NCI-H1105 (cell line): Measurements from ENCODE around the gene GATA2.

Source experiments
- DNase-seq: peaks from one replicate; lab custom pipeline; 2025; lab: John Stamatoyannopoulos, UW

GATA2 gene

DNA sequence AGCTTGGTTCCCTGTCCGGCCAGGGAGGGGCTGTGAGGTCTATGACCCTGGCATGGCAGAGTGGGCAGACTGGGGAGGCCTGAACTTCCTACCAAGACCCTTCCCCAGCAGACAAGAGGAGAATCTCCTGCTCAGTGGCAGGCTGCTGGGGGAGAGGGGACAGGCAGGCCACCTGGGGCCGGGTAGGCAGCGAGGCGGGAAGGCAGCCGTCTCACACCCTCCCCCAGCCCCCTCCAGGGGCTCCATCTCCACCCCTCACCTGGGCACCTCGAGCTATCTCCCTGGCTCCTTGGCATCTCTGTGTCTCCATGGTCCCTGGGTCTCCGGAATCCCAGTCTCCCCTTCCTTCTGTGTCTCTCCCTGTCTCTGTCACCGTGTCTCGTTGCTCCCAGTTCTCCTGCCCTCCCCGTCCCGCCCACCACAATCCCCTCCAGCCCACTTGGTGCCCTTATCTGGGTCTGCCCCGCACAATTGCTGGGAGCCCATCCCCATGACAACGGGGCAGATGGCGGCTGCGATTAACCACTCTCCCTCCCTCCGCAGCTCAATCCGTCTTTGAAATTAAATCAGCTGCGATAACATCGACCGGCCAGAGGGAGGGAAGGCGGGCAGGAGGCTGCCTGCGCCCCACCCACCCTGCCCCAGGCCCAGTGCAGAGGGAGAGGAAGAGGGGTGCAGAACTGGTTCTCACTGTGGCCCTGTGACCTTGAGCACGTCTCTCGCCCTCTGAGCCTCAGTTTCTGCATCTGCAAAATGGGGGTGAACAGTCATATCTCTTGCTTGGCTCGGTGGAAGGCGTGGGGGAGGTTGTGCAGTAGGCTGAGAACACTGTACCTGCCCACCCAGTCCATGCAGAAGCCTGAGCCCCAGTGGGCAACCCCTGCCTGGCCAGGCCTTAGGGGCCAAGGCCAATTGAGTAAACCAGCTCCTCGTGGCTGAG is 36.0 kb downstream of the GATA2 start:
- no peak for DNase-seq

DNA sequence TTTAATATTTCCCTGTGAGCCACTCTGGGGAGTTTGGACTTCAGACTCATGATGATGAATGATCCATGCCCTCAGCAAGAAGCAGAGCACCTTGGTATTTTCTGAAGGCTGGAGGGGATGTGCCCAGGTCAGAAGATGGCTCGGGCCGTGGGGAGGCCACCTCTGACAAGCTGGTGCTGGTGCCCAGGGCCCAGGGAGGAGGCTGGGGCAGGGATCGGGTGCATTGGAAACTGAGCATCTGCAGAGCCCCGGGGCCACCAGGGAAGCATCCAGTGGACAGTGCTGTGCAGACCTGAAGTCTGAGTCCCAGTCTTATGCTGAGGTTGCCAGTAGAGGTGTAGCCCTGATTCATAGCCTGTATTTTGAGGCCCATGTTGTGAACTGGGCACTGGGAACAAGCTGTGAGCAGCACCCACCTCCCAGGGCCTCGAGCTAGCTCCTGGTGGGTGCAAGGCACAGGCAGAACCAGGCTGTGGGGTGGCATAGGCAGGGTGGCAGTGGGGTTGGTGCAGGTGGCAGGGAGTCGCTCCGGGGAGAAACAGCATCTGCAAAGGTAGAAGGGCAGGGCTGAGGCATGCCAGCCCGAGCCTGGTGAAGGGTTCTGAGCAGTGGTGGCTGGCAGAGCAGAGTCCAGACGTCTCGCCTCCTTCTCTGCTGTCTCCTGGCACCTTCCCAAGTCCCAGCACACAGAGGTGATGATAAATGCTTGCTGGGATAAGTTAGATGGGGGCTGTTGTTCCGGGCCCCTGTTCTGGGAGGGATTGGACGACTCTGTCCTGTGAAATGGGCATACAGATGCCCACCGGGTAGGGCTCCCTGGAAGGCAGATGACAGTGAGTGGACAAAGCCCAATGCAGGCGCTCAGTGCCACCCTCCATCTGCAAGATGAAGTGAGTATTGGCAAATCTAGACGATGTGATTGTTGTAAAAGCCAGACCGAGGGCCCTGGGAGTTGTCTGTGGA is 36.9 kb downstream of the GATA2 start:
- no peak for DNase-seq

DNA sequence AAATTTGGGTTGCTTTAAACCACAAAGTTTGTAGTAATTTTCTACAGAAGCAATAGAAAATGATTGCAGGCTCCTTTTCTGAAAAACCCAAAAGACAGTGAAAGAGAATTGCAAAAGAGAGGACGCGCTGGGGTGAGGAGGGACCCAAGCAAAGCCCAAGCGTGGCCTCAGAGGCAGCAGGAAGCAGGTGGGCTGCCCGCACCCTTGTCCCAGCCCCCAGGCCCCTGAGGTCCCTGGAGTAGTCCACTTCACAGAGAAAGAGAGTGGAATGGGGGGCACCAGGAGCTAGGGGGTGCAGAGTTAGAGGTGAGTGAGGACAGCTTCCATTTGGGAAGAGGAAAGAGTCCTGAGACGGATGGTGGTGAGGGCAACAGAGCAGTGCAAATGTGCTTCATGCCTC is 37.9 kb downstream of the GATA2 start:
- DNase-seq = no peak

DNA sequence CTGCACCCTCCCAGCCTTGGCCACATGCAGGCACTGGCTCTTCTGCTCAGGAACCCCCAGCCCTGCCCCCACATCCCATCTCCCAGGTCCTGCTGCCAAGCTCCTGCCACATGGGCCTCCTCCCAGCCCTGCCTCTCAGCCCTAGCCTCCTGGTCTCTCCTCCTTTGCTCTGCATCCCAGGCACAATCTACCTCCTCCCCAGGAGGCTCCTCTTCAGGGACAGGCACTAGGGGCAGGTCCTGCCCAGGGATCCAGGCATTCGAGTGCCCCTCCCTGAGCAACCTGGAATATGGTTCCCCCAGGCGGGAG is 38.7 kb downstream of the GATA2 start:
- DNase-seq = no peak

DNA sequence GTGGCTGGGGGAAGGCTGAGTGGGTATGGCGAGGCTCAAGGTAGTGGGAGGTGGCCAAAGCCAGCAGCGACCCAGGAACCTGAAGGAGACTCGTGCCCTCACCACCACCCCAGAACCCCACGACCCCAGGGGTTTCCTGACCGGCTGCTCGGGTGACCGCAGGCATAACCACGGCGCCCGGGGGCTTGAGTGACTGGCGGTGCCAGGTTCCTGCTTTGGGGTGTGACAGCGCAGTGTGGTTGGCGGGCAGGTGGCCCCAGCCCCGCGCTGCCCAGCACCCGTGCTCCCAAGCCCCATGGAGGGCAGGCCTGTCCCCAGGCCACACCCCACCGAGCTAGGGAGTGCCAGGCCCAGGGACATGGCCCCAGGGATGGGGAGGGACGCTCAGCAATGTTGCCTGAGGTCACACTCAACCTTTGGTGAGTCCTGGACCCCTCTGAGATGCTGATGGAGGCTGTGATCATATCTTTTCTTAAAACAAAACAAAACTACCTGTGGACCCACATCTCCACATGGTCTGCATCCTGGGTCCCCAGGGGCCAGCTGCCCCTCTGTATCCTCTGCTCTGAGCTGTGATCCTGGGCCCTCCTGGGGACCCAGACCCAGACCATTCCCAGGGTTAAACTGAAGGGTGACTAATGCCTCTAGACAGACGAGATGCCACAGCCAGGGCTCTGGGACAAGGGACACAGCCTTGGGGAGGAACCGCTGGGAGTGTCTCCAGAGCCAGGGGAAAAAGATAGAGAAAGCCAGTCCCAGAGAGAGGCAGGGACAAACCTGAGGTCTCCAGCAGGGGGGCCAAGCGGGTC is 39.3 kb downstream of the GATA2 start:
- no peak for DNase-seq

DNA sequence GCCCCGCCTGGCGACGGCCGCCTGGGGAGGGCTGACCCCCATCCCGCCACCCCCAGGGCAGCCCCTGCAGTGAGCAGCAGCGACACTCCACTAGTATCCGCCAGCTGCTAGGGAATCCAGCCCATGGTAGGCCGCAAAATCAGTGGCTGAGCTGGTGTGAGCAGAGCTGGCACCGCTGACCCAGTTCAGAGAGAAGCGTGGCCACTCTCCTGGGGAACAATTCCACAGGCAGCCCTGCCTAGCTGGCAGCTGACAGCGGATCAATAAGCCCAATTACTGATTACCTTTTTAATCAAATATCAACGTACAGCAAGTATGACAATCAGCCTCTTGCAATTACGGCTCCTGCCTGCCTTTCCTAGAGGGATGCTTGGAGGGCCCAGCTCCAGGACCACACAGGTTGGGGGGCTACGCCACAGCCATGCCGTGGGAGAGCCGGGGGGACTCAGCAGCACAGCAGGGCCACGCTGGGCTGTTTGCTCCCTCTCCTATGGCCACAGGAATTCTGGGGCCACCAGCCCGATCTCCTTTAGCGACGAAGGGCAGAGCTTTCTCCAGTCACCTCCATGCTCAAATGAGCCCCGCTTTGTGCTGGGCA is 40.2 kb downstream of the GATA2 start:
- DNase-seq = no peak

DNA sequence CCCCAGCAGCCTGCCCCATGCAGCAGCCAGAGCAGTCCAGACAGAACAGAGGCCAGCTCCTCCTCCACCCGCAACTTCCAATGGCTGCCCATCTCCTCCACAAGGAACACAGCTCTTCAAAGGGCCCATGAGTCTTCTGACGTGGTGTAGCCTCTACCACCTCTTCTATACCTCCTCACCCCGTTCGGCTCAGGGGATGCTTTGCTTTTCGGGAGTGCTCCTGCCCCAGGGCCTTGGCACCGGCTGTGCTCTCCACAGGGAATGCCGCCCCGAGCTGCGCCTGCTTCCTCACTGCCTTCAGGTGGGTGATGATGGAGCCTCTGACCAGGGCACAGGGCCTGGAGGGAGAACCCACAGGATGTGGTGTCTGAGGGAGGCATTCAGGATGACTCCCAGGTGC is 40.9 kb downstream of the GATA2 start:
- DNase-seq = no peak

DNA sequence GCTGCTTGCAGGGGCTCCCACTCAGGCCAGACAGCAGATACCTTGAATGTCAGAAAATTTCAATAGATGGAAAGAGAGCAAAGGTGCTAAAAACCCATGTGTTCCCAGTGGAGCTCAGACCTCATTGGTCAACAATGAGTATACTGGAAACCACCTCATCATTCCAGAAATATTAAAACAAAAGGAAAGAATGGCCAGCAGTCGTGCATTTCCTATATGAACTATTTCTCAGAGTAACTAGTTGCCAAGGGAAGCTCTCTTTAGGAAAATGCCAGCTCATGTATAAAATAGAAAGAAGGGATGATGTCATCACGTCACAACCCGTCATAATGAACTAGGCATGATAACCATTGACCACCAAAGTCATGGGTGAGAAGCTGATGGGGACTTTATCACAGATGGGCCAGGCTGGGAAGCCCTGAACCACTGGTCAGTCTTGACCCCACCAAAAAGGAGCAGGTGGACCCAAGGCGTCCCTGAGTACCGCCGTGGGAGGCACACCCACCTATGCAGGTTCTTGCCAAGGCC is 43.8 kb downstream of the GATA2 start:
- DNase-seq = no peak

DNA sequence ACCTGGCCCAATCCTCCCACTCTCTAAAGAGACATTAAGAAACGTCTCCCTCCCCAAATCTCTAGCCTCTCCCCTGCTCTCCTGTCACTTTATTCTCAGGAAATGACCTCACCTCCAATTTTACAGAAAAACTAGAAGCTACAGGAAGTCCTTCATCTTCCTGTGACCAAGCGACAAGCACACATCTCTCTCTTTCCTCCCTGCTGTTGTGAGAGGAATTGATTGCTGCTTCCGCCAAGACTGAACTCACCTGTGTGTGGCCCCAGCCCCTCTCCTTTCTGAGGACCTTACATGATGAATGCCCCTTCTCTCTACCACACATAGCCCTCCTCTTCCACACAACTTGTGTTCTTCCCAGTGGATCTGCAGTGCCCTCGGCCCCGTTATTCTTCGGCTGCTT is 44.5 kb downstream of the GATA2 start:
- no peak for DNase-seq

DNA sequence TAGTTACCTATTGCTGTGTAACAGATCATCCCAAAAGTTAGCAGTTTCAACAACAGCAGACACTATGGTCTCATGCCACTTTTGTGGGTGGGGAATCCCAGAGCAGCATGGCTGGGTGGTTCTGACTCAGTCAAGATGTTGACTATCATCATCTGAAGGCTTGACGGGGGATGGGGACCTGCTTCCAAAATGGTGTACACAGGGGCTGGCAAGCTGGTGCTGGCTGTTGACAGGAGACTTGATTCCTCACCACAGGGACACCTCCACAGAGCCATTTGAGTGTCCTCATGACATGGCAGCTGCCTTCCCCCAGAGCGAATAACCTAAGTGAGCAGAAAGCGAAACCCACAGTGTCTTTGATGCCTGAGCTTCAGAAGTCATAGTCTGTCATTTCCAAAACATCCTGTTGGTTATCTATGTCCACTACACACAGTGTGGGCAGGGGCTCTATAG is 45.4 kb downstream of the GATA2 start:
- no peak for DNase-seq

DNA sequence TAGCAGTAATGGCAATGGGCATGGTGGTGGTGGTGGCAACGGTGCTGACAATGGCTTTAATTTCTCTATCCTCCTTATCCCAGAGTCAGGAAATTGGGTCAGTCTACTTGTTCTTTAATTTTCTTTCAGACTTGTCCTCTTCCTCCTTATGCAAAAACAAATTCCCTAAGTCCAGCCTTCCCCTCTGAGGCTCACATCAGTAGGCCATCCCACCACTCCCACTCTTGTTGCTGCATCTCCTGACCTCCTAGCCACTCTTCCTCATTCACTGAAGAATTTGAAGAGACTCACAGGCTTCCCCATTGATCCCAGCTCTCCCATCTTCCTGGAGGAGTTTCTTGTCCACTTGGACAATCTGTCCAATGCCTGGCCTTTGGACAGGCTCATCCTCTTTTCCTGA is 46.2 kb downstream of the GATA2 start:
- DNase-seq = no peak

DNA sequence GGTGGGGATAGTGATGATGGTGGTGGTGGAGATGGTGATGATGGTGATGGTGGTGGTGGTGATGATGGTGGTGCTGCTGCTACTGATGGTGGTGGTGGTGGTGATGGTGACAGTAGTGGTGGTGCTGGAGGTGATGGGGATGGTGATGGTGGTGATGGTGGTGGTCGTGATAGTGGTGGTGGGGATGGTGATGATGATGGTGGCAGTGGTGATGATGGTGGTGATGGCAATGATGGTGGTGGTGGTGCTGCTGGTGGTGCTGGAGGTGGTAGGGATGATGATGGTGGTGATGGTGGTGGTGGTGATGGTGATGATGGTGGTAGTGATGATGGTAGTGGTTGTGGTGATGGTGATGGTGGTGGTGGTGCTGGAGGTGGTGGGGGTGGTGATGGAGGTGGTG is 47.6 kb downstream of the GATA2 start:
- DNase-seq = no peak

DNA sequence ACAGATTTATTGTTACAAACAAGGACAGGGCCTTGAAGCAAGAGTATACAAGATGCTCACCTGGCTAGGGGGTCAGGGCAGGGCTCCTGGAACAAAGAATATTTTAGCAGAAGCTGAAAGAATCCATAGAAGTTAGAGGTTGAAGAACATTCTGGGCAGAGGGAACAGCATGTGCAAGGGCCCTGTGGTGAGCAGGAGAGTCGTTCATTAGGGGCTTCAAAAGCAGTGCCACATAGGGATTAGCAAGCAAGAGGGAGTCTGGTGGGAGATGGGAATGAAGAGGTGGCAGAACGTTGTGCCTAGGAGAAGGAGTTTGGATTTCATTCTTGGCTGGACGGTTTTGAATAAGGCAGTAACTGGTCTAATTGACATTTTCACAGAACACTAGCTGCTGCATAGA is 49.2 kb downstream of the GATA2 start:
- DNase-seq = no peak

DNA sequence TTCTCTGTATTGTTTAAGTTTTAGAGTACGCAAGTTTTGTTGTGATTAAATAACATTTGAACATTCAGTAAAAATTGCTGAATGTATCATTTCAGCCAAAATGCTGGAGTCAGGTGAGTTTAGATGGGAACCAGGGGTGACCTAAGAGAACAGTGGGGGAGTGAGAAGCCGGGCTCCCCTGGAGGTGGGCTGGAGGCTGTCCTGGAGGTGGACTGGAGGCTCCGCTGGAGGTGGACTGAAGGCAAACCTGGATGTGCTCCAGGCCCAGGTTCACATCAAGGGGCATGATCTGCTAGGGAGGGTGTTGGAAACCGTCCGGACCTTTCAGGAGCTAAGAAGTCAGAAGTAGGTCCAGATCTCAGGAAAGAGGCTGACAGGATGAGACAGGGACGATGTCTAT is 50.1 kb downstream of the GATA2 start:
- no peak for DNase-seq

DNA sequence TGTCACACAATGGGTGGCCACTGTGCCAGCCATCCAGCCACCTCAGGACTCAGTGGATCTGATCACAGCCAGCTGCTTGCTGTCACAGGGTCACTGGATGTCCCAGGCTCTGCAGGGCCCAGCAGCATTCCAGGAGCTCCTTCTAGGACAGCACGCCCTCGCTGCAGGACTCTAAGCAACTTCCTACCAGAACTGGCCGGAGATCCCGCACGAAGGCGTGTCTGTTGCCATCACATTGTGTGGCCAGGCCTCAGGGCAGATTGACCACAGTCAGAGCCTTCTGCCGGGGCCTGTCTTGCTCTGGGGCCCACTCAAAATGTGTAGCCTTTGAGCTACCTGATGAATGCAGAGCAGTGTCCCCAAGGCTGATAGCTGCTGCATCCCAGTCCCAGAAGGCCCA is 50.9 kb downstream of the GATA2 start:
- DNase-seq = no peak

DNA sequence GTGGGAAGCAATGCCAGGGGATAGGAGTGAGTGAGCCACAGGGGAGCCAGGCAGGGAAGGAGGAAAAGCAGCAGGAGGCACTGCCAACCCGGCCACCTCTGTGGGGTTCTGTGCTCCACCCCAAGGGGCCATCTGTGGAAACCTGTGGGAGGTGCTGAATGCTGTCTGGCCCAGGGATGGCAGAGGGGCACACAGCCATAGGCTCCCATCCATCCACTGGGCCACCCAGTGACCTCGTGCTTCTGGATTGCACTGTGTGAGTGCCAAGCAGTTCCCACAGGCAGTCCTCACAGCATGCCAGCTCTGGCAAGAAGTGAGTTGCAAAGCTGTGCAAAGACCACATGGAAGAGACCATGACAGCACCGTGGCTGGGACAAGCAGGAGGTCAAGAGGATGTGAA is 53.8 kb downstream of the GATA2 start:
- DNase-seq = no peak

DNA sequence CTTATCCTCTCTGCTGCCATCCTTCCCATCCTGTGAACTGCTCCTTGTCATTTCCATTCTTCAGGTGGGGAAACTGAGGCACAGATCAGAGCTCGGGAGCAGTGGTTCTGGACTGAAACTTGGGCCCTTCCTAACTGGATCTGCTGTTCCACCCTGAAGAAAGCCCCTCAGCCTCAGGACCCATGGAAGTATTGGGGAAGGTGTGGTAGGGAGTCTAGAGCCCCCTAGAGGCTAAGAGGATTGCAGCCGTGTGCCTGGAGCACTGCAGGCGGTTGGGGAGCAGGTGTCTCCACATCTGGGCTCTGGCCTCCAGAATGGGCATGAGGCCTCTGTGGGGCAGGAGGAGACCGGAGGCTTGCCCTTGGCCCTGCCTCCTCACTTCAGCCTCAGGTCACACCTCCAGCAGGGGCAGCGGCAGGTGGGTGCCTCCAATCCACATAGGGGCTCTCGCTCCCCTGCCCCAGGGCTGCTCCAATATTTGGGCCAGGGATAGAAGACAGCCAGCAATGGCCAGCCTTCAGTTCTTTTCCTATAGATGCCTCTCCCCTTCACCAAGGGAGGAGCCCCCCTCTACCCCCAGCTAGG is 54.4 kb downstream of the GATA2 start:
- no peak for DNase-seq

DNA sequence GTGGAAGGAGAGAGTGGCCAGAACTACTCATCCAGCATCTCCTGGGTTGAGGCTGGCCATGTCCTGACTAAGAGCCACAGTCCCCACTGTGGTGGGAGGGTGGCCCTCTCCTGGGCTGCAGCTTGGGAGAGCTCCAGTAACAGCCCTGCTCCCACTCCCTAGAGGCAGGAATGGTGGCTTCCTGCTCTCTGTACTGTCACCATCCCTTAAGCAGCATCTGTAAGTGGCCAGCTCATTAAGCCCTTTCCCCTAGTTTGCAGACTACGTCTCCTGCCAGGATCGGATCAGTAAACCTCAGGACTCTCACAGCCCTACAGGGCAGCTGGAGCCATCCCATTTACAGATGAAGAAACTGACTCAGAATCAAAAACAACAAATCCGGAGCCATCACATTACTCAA is 56.8 kb downstream of the GATA2 start:
- DNase-seq = no peak

DNA sequence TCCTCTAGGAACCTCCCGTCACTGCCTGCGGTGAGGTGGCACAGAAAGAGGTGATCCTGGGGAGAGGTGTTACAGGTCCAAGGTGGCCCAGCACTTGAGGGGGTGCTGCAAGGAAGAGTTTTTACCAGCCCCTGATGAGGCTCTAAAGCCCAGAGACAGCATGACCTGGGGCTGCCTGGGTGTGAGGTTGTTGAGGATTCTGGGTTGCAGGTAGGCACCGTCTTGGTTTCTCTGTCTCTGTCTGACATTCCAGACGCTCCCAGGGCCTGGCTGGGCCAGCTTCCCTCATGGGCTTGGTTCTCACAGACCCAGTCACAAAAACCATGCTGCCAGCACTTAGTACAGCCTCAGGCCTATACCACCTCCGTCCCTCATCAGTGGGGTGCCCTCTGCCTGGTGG is 57.4 kb downstream of the GATA2 start:
- no peak for DNase-seq

DNA sequence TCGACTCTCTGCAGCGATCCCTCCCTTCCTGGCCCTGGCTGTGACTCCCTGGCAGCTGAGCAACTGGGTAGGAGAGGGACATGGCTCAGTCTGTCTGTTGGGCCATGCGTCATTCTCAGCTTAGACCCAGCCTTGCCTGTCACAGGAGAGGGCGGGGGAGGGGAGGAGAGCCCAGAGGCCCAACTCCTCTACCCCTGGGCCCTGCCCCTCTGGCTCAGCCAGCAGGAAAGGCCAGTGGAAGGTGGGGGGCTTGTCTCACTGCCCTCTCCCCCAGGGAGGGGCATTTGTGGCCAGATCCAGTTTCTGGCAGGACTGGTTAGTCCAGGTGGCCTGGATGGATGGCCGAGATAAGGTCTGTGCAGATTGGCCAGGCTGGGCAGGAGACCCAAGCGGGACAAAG is 57.9 kb downstream of the GATA2 start:
- no peak for DNase-seq

DNA sequence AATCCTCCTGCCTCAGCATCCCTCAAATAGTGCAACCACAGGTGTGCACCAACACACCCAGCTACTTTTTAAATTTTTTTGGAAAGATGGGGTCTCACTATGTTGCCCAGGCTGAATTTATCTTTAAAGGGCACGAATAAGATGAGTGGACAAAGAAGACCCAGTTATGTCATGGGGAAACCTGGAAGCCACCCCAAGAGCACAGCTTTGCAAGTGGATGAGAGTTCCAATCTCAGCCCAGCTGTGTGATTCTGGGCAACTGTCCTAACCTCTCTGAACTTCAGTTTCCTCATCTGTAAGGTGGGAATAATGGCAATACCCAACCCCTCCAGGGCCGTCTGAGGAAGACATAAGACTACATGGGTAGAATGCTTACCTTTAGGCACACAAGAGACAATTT is 58.5 kb downstream of the GATA2 start:
- no peak for DNase-seq
